GM12875 (cell line): ENCODE measurements around the gene ATRNL1.

Source experiments
- H3K4me3 ChIP-seq: one replicate; pipeline ENCODE4 v1.5.1; 2011; ENCODE audit warnings: low read depth, low read length, control low read depth
- TF ChIP-seq, protein P1 (sequence below): IDR thresholded peaks from 2 replicates; pipeline ENCODE4 v1.5.1; 2011; ENCODE audit warnings: low read depth, mild to moderate bottlenecking, control low read depth, inconsistent platforms, low read length, moderate library complexity, borderline replicate concordance; ENCODE audit not compliant: insufficient read depth

ATRNL1 gene

GRCh38 chr10:115107830-115108229 lies 14.7 kb downstream of the ATRNL1 start:
- TF ChIP-seq, protein P1, sequence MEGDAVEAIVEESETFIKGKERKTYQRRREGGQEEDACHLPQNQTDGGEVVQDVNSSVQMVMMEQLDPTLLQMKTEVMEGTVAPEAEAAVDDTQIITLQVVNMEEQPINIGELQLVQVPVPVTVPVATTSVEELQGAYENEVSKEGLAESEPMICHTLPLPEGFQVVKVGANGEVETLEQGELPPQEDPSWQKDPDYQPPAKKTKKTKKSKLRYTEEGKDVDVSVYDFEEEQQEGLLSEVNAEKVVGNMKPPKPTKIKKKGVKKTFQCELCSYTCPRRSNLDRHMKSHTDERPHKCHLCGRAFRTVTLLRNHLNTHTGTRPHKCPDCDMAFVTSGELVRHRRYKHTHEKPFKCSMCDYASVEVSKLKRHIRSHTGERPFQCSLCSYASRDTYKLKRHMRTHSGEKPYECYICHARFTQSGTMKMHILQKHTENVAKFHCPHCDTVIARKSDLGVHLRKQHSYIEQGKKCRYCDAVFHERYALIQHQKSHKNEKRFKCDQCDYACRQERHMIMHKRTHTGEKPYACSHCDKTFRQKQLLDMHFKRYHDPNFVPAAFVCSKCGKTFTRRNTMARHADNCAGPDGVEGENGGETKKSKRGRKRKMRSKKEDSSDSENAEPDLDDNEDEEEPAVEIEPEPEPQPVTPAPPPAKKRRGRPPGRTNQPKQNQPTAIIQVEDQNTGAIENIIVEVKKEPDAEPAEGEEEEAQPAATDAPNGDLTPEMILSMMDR = no peak
- no peak overlapping the region for H3K4me3 ChIP-seq

DNA sequence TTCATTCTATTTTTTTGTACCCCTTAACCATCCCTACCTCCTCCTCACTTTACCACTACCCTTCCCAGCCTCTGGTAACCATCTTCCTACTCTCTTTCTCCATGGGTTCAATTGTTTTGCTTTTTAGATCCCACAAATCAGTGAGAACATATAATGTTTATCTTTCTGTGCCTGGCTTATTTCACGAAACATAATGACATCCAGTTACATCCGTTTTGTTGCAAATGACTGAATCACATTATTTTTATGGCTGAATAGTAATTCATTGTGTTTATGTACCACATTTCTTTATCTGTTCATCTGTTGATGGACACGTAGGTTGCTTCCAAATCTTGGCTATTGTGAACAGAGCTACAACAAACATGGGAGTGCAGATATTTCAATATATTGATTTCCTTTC lies 24.1 kb downstream of the ATRNL1 start:
- no peak overlapping the region for H3K4me3 ChIP-seq
- TF ChIP-seq, protein P1 = no peak

- TF ChIP-seq, protein P1 = no peak
- no peak overlapping the region for H3K4me3 ChIP-seq
Observed at GRCh38 chr10:115118346-115118745, 25.2 kb downstream of the ATRNL1 start.

GRCh38 chr10:115125505-115125904 lies 32.3 kb downstream of the ATRNL1 start:
- H3K4me3 ChIP-seq = no peak overlapping the region
- TF ChIP-seq, protein P1 = no peak

DNA sequence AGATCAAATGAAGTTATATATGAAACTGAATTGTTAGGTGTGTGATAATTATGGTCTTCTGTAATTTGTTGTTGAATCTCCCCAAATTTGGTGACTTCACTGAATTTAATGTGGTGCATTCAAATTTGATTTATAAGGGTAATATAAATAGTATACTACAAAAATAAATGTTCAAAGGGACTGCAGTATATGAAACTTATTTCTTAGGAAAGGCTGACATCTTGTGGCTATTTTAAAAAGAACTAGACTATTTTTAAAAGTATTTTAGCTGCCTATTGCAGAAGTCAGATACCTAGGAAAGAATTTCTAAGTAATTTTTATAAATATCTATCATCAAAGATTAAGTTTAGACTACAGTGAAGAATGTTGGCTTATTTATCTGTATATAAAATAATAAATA lies 36.6 kb downstream of the ATRNL1 start:
- H3K4me3 ChIP-seq = no peak overlapping the region
- TF ChIP-seq, protein P1 = no peak

- TF ChIP-seq, protein P1 = no peak
- H3K4me3 ChIP-seq = no peak overlapping the region
Observed at GRCh38 chr10:115136616-115137015, 43.5 kb downstream of the ATRNL1 start.

- TF ChIP-seq, protein P1 = no peak
- H3K4me3 ChIP-seq = no peak overlapping the region
Observed at GRCh38 chr10:115141254-115141653, 48.1 kb downstream of the ATRNL1 start.
